ENCODE data around the gene CCDC9. TPM values are rescaled to one million over a fixed set of nuclear protein-coding genes. Genes with fewer than 3 reads are reported as not detected.

Gene CCDC9
- total and polyA plus RNA-seq, 2 of the 8 experiments (the other 6 are each of a cell fraction or from before 2014, with no cell fraction given), result 3.7 to 29.8 TPM

DNA sequence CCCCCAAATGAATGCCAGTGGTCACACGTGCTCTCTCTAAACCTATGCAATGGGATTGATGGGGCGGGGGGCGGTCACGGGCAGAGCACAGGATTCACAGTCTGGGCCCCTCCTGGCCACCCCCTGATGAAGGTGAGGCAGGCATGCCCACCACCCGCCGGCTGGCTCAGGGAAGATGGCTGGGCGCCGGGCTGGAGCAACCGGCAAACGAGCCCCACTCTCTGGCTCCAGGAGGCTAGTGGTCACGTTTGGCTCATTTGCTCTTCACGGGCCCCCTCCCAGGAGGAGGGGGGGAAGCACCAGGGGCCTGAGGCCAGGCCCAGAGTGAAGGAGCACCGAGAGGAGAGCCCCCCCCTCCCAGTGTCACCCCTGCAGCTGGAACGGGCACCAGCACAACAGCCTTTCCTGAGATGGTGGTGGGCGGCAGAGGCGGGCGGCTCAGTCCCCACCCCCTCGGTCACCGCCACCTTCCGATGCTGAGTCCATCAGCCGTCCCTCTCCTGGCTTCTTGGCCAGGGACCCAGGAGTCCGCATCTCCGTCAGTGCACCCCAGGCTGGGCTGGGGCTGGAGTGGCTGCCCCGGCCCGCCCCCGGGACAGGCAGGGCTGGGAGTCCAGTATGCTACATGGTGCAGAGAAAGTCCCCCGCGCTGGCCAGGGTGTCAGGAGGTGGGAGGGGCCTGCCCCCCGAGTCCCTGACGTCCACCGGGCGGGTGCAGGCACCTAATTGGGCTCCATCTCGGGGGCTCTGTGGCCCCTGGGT is 35.1 kb upstream of the CCDC9 start (continued):
- no peak for TF ChIP-seq CBX5 (IDR thresholded peaks at IDR 0.05; ENCODE audit: low read depth, low read length)
- TF ChIP-seq TAF7 (optimal IDR thresholded peaks at IDR 0.05; ENCODE audit: borderline replicate concordance, low read depth, low read length), result no peak
- TF ChIP-seq CHD1 (IDR thresholded peaks at IDR 0.05; ENCODE audit: low read depth, low read length), result no peak
- no peak for TF ChIP-seq SAP30 (IDR thresholded peaks at IDR 0.05; ENCODE audit: insufficient read depth, insufficient replicate concordance, low read length)
- no peak for TF ChIP-seq SIN3A (conservative IDR thresholded peaks at IDR 0.05 in 1 of 2, IDR thresholded peaks at IDR 0.05 in 1 of 2; ENCODE audit: low read depth in 1 of 2, low read length in 2 of 2)
- TF ChIP-seq, protein P1, sequence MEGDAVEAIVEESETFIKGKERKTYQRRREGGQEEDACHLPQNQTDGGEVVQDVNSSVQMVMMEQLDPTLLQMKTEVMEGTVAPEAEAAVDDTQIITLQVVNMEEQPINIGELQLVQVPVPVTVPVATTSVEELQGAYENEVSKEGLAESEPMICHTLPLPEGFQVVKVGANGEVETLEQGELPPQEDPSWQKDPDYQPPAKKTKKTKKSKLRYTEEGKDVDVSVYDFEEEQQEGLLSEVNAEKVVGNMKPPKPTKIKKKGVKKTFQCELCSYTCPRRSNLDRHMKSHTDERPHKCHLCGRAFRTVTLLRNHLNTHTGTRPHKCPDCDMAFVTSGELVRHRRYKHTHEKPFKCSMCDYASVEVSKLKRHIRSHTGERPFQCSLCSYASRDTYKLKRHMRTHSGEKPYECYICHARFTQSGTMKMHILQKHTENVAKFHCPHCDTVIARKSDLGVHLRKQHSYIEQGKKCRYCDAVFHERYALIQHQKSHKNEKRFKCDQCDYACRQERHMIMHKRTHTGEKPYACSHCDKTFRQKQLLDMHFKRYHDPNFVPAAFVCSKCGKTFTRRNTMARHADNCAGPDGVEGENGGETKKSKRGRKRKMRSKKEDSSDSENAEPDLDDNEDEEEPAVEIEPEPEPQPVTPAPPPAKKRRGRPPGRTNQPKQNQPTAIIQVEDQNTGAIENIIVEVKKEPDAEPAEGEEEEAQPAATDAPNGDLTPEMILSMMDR (IDR thresholded peaks at IDR 0.05; ENCODE audit: control extremely low read depth in 1 of 3, insufficient read depth in 1 of 3, low read depth in 1 of 3, low read length in 3 of 3), result no peak

All from H1 (cell line).